Measurements from ENCODE around the gene MICA. TPM values are rescaled to one million over a fixed set of nuclear protein-coding genes. Genes with fewer than 3 reads are reported as not detected.
A peak's percentile ranks its signal among the peaks of the same experiment; 100 is the strongest.

Gene MICA
- total and polyA plus RNA-seq, 9 of the 15 experiments (the other 6 are each of a cell fraction or from before 2014, with no cell fraction given) = 11.8 to 24.6 (median 16.7) TPM

DNA sequence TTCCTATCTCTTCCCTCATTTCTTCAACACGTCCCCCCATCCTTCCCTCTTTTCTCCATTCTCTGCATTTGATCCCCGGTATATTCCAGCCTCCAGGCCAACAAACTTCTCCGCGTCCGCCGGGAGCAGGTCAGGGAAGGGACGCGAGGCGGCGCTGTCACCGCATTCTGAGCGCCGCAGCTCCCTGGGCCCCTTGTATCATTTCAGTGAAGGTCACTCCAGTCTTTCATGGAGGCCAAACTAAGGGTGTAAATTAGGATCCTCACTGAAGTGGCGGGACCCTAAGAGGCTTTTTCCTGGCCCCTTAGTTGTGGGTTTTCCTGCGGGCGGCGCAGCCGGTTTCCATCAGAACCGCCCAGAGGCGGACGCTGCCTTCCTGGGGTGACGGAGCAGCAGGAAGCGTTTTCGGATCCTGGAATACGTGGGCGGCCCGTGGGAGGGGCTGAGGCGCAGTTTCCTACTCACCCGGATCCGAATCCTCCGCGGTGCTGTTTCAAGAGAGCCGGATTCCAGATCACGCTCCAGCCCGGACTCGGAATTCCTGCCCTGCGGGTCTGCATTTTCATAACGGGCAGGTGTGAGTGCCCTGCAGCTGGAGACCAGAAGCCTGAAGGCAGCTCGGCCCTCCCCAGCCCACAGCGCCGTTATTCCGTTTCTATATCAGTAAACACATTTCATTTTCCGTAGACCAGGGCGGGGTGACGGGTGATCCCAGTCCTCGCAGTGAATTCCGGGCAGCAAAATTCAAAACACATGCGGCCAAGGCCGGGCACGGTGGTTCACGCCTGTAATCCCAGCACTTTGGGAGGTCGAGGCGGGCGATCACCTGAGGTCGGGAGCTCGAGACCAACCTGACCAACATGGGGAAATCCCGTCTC, 3.6 kb upstream of the MICA start (continued):
- TF ChIP-seq, protein P1, sequence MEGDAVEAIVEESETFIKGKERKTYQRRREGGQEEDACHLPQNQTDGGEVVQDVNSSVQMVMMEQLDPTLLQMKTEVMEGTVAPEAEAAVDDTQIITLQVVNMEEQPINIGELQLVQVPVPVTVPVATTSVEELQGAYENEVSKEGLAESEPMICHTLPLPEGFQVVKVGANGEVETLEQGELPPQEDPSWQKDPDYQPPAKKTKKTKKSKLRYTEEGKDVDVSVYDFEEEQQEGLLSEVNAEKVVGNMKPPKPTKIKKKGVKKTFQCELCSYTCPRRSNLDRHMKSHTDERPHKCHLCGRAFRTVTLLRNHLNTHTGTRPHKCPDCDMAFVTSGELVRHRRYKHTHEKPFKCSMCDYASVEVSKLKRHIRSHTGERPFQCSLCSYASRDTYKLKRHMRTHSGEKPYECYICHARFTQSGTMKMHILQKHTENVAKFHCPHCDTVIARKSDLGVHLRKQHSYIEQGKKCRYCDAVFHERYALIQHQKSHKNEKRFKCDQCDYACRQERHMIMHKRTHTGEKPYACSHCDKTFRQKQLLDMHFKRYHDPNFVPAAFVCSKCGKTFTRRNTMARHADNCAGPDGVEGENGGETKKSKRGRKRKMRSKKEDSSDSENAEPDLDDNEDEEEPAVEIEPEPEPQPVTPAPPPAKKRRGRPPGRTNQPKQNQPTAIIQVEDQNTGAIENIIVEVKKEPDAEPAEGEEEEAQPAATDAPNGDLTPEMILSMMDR (IDR thresholded peaks at IDR 0.05 in 2 of 3, conservative IDR thresholded peaks at IDR 0.05 in 1 of 3; ENCODE audit: insufficient read depth in 2 of 3, low read depth in 1 of 3, low read length in 3 of 3) = peak; percentile 96 to 99 (median 96)
- TF ChIP-seq, protein P2, sequence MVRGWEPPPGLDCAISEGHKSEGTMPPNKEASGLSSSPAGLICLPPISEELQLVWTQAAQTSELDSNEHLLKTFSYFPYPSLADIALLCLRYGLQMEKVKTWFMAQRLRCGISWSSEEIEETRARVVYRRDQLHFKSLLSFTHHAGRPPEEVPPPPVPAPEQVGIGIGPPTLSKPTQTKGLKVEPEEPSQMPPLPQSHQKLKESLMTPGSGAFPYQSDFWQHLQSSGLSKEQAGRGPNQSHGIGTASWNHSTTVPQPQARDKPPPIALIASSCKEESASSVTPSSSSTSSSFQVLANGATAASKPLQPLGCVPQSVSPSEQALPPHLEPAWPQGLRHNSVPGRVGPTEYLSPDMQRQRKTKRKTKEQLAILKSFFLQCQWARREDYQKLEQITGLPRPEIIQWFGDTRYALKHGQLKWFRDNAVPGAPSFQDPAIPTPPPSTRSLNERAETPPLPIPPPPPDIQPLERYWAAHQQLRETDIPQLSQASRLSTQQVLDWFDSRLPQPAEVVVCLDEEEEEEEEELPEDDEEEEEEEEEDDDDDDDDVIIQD (CRISPR knock-in tag; IDR thresholded peaks at IDR 0.05) = no peak
- TF ChIP-seq TRIM28 (IDR thresholded peaks at IDR 0.05) (peak; percentile 71), ZNF121 (CRISPR knock-in tag; conservative IDR thresholded peaks at IDR 0.05) (no peak; the same call in 1 of the 2 replicates)
